Neural cell (in vitro differentiated cells): ENCODE data around the gene REXO1.

ENCODE experiments used
- EP300 ChIP-seq: fragments of 450-650 bp; conservative IDR thresholded peaks from 2 replicates; pipeline ENCODE4 v1.6.1; 2014; ENCODE audit warnings: antibody characterized with exemption, mild to moderate bottlenecking, moderate library complexity; ENCODE audit not compliant: poor library complexity, severe bottlenecking
- EZH2 ChIP-seq: fragments of 200-600, 300-800 bp; shearing (Covaris generic), sonication (generic); IDR thresholded peaks from 2 replicates; pipeline ENCODE4 v1.6.1; 2014; ENCODE audit warnings: antibody characterized with exemption, low read length, borderline replicate concordance, mild to moderate bottlenecking; ENCODE audit not compliant: insufficient read depth, poor library complexity, severe bottlenecking
- MXI1 ChIP-seq: fragments of 450-650 bp; conservative IDR thresholded peaks from 2 replicates; pipeline ENCODE4 v1.6.1; 2014; ENCODE audit warnings: antibody characterized with exemption, mild to moderate bottlenecking; ENCODE audit not compliant: poor library complexity, severe bottlenecking
- POLR2AphosphoS5 ChIP-seq: IDR thresholded peaks from 2 replicates; pipeline ENCODE4 v1.6.1; 2012
- SMC3 ChIP-seq: fragments of 450-650 bp; conservative IDR thresholded peaks from 2 replicates; pipeline ENCODE4 v1.6.1; 2014; ENCODE audit warnings: antibody characterized with exemption, mild to moderate bottlenecking, moderate library complexity; ENCODE audit not compliant: poor library complexity
- TAF1 ChIP-seq: IDR thresholded peaks from 2 replicates; pipeline ENCODE4 v1.6.1; 2012; ENCODE audit warnings: low read depth
- TF ChIP-seq, protein P1 (sequence below): fragments of 450-650 bp; IDR thresholded peaks from 2 replicates; pipeline ENCODE4 v1.5.1; 2014; ENCODE audit warnings: antibody characterized with exemption, mild to moderate bottlenecking, moderate library complexity; ENCODE audit not compliant: poor library complexity, severe bottlenecking
- TF ChIP-seq, protein P2 (sequence below): IDR thresholded peaks from 2 replicates; pipeline ENCODE4 v1.6.1; 2012; ENCODE audit warnings: borderline replicate concordance

DNA sequence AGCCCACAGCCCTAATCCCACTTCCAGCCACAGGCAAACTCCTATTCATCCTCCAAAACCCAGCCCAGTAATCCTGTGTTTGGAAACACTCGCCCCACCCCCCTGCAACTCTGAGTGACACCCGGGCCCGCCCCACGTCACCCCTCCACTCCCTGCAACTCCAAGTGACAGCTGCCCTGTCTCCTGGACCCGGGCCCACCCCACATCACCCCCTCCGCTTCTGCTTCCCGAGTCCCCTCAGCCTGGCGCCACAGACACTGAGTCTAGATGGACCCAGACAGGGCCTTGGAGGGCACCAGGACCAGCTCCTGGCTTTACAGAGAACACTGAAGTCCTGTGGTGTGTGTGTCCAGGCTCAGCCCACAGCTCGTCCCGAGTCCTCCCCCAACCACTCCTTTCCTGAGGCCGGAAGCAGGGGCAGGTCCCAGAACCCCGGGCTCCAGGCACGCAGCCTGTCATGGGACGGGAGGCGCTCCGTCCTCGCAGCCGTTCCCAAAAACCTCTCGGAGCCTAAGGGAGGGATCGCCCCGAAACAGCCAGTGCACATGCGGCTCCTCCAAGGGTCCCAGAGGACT, 7.7 kb downstream of the REXO1 start:
- TF ChIP-seq, protein P1, sequence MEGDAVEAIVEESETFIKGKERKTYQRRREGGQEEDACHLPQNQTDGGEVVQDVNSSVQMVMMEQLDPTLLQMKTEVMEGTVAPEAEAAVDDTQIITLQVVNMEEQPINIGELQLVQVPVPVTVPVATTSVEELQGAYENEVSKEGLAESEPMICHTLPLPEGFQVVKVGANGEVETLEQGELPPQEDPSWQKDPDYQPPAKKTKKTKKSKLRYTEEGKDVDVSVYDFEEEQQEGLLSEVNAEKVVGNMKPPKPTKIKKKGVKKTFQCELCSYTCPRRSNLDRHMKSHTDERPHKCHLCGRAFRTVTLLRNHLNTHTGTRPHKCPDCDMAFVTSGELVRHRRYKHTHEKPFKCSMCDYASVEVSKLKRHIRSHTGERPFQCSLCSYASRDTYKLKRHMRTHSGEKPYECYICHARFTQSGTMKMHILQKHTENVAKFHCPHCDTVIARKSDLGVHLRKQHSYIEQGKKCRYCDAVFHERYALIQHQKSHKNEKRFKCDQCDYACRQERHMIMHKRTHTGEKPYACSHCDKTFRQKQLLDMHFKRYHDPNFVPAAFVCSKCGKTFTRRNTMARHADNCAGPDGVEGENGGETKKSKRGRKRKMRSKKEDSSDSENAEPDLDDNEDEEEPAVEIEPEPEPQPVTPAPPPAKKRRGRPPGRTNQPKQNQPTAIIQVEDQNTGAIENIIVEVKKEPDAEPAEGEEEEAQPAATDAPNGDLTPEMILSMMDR: no peak
- TF ChIP-seq EP300: no peak
- no peak for TF ChIP-seq SMC3
- TF ChIP-seq MXI1: no peak
- TF ChIP-seq TAF1: no peak
- no peak for TF ChIP-seq POLR2AphosphoS5
- no peak for TF ChIP-seq EZH2
- TF ChIP-seq, protein P2, sequence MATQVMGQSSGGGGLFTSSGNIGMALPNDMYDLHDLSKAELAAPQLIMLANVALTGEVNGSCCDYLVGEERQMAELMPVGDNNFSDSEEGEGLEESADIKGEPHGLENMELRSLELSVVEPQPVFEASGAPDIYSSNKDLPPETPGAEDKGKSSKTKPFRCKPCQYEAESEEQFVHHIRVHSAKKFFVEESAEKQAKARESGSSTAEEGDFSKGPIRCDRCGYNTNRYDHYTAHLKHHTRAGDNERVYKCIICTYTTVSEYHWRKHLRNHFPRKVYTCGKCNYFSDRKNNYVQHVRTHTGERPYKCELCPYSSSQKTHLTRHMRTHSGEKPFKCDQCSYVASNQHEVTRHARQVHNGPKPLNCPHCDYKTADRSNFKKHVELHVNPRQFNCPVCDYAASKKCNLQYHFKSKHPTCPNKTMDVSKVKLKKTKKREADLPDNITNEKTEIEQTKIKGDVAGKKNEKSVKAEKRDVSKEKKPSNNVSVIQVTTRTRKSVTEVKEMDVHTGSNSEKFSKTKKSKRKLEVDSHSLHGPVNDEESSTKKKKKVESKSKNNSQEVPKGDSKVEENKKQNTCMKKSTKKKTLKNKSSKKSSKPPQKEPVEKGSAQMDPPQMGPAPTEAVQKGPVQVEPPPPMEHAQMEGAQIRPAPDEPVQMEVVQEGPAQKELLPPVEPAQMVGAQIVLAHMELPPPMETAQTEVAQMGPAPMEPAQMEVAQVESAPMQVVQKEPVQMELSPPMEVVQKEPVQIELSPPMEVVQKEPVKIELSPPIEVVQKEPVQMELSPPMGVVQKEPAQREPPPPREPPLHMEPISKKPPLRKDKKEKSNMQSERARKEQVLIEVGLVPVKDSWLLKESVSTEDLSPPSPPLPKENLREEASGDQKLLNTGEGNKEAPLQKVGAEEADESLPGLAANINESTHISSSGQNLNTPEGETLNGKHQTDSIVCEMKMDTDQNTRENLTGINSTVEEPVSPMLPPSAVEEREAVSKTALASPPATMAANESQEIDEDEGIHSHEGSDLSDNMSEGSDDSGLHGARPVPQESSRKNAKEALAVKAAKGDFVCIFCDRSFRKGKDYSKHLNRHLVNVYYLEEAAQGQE: no peak
